ENCODE measurements around the gene TMEM220.
"Not testable (repeated sequence)": the region's sequence is repeated elsewhere in the genome, so short reads cannot be mapped to it uniquely, and the experiment has no call there.

Gene TMEM220

GRCh38 chr17:10754861-10755591, 25.2 kb upstream of the TMEM220 start:
- no peak for DNase-seq (ENCODE audit: low spot score)

- DNase-seq (ENCODE audit: low spot score) = no peak
Observed at GRCh38 chr17:10754109-10754508, 24.3 kb upstream of the TMEM220 start.

- no peak for DNase-seq (ENCODE audit: low spot score)
Observed at GRCh38 chr17:10752696-10753095, 22.9 kb upstream of the TMEM220 start.

GRCh38 chr17:10751563-10751962, 21.7 kb upstream of the TMEM220 start:
- no peak for DNase-seq (ENCODE audit: low spot score)

- DNase-seq (ENCODE audit: low spot score) = no peak
Observed at GRCh38 chr17:10750210-10750609, 20.4 kb upstream of the TMEM220 start.

- no peak for DNase-seq (ENCODE audit: low spot score)
Observed at GRCh38 chr17:10748531-10749181, 18.8 kb upstream of the TMEM220 start.

- no peak for DNase-seq (ENCODE audit: low spot score)
Observed at GRCh38 chr17:10745231-10745630, 15.4 kb upstream of the TMEM220 start.

GRCh38 chr17:10744501-10745000, 14.7 kb upstream of the TMEM220 start:
- DNase-seq (ENCODE audit: low spot score) = no peak

GRCh38 chr17:10743316-10744009, 13.6 kb upstream of the TMEM220 start:
- peak; percentile 48 for DNase-seq (ENCODE audit: low spot score)

GRCh38 chr17:10742431-10742830, 12.6 kb upstream of the TMEM220 start:
- DNase-seq (ENCODE audit: low spot score) = no peak

GRCh38 chr17:10741416-10742135, 11.8 kb upstream of the TMEM220 start:
- no peak for DNase-seq (ENCODE audit: low spot score)

- DNase-seq (ENCODE audit: low spot score) = no peak
Observed at GRCh38 chr17:10739386-10739785, 9.6 kb upstream of the TMEM220 start.

GRCh38 chr17:10738521-10739258, 8.9 kb upstream of the TMEM220 start:
- DNase-seq (ENCODE audit: low spot score) = no peak

- DNase-seq (ENCODE audit: low spot score) = no peak
Observed at GRCh38 chr17:10737736-10738135, 7.9 kb upstream of the TMEM220 start.

- DNase-seq (ENCODE audit: low spot score) = peak; percentile 51
Observed at GRCh38 chr17:10737168-10737622, 7.4 kb upstream of the TMEM220 start.

GRCh38 chr17:10735821-10736220, 6.0 kb upstream of the TMEM220 start:
- no peak for DNase-seq (ENCODE audit: low spot score)

- no peak for DNase-seq (ENCODE audit: low spot score)
Observed at GRCh38 chr17:10735251-10735650, 5.4 kb upstream of the TMEM220 start.

- no peak for DNase-seq (ENCODE audit: low spot score)
Observed at GRCh38 chr17:10733666-10734065, 3.8 kb upstream of the TMEM220 start.

- not testable (repeated sequence) for DNase-seq (ENCODE audit: low spot score)
Observed at GRCh38 chr17:10732121-10732520, 2.3 kb upstream of the TMEM220 start.

GRCh38 chr17:10731408-10731879, 1.6 kb upstream of the TMEM220 start:
- DNase-seq (ENCODE audit: low spot score) = no peak

- DNase-seq (ENCODE audit: low spot score) = not testable (repeated sequence)
Observed at GRCh38 chr17:10730247-10730646, 424 bp upstream of the TMEM220 start.

All from globus pallidus (tissue), 1 donor.